Suprapubic skin (tissue), 4 donors: ENCODE data around the gene PCNX1. TPM values are rescaled to one million over a fixed set of nuclear protein-coding genes. Genes with fewer than 3 reads are reported as not detected.

Source experiments
- DNase-seq, 2 donors: peaks; one replicate each; pipeline ENCODE4 v3.0.0-alpha.2; 2019; ENCODE audit warnings: low spot score in 2 of 2
- H3K27ac ChIP-seq: fragments of 200-600 bp; sonication (generic); one replicate; pipeline ENCODE4 v1.5.1; 2019
- H3K27me3 ChIP-seq: fragments of 200-600 bp; sonication (generic); one replicate; pipeline ENCODE4 v1.5.1; 2019
- H3K36me3 ChIP-seq: fragments of 200-600 bp; sonication (generic); one replicate; pipeline ENCODE4 v1.5.1; 2019
- H3K4me1 ChIP-seq: fragments of 200-600 bp; sonication (generic); one replicate; pipeline ENCODE4 v1.5.1; 2019
- H3K4me3 ChIP-seq: fragments of 200-600 bp; sonication (generic); one replicate; pipeline ENCODE4 v1.5.1; 2019; ENCODE audit warnings: mild to moderate bottlenecking
- H3K9me3 ChIP-seq: fragments of 200-600 bp; sonication (generic); one replicate; pipeline ENCODE4 v1.5.1; 2019
- EP300 ChIP-seq: sonication (generic); formaldehyde crosslinking; IDR thresholded peaks from one replicate; pipeline ENCODE4 v1.6.1; 2017; ENCODE audit warnings: antibody characterized with exemption
- POLR2A ChIP-seq, 2 donors: fragments of 450-650 bp; IDR thresholded peaks; one replicate each; pipeline ENCODE4 v1.6.1; 2017; ENCODE audit warnings: antibody characterized with exemption in 2 of 2, mild to moderate bottlenecking in 2 of 2, moderate library complexity in 2 of 2
- POLR2AphosphoS5 ChIP-seq, 3 donors: sonication (generic); formaldehyde crosslinking; IDR thresholded peaks; one replicate each; pipeline ENCODE4 v1.6.1; 2017; ENCODE audit warnings: antibody characterized with exemption in 3 of 3
- WGBS: methylation state at CpG from one replicate; pipeline ENCODE4 v1.1.5; 2018; 5-methylcytosine and 5-hydroxymethylcytosine counted together
- total RNA-seq, 4 donors: library from RNA; depleted of rRNA; stranded (reverse); fragments of >200 nt; gene quantifications; one replicate each; pipeline ENCODE4 v1.1.0, GENCODE V29; 2016
- TF ChIP-seq, protein P1 (sequence below), 2 donors: fragments of 200-600 bp in 1 of 2; fragments of 450-650 bp in 1 of 2; sonication (generic) in 1 of 2; IDR thresholded peaks; one replicate each; pipeline ENCODE4 v1.5.1; 2016 to 2019; ENCODE audit warnings: antibody characterized with exemption in 2 of 2, mild to moderate bottlenecking in 1 of 2, moderate library complexity in 1 of 2

PCNX1 gene
- total RNA-seq, 4 donors from 2014 or later: 22.0 to 95.4 (median 29.7) TPM

DNA sequence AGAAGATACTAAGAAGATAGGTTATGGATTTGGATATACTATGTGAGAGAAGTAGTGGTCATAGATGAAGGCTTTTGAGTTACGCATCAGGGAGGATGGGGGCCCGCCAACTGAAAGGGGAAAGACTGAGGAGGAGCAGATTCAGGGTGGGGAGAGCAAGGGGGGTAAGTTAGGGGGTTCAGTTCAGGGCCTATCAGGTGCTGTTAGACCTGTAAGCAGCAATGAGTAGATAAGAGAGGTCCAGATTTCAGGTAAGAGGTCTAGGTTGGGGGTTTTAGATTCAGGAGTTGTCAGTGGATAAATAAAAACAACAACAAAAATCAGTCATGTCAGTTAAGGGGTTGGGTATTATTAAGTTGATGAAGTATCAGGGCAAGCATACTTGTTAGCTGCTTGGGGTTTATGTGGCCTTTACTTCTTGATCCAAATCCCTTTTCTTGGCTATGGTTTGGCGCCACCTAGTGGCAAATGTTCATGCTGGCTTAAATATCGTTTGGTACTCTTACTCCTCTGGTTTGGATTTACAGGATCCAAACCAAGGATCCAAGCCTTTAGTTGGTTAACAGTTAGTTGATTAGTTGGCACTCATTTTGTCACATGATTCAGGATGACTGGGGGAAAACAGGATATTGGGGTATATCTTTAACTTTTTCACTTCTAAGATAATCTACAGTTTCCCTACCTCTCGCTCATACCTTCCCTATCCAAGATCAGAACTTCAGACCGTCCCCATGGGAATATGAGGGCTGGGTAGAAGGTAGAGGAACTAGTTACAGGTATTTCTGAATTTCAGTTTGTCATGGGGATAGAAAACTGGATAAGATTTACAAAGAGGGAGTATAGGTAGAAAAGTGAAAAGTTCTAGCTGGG, 65.1 kb downstream of the PCNX1 start:
- 58% methylated on average over 6 of the region's 6 CpGs for WGBS
- peak; percentile 88 to 89 for DNase-seq
- H3K27ac ChIP-seq: no peak overlapping the region

DNA sequence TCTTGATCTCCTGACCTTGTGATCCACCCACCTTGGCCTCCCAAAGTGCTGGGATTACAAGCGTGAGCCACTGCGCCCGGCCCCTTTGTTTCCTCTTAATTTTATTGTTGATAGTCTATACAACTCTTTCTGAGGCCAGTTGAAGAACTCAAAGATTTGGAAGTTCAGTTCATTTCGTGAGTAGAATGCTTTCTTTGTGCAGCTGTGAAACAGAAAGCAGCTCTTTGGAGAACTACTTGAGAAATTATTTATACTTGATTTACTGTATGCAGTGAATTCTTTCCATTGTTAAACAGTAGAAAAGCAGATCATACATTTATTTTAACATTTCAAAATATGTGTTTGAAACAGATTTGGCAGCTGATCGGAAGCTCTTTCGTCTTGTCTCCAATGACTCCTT, 69.3 kb downstream of the PCNX1 start:
- Histone ChIP-seq H3K27ac (no peak overlapping the region), H3K4me1 (peaks cover 3% of the 10 kb centered on the region), H3K27me3 (no peaks in the 10 kb centered on the region), H3K4me3 (no peak overlapping the region), H3K36me3 (peaks cover 22% of the 10 kb centered on the region), H3K9me3 (no peaks in the 10 kb centered on the region)
- no peak for DNase-seq
- 82% methylated on average over 6 of the region's 6 CpGs for WGBS
- no peak for TF ChIP-seq POLR2AphosphoS5 (IDR thresholded peaks at IDR 0.05)
- TF ChIP-seq POLR2A (IDR thresholded peaks at IDR 0.05): no peak
- TF ChIP-seq, protein P1, sequence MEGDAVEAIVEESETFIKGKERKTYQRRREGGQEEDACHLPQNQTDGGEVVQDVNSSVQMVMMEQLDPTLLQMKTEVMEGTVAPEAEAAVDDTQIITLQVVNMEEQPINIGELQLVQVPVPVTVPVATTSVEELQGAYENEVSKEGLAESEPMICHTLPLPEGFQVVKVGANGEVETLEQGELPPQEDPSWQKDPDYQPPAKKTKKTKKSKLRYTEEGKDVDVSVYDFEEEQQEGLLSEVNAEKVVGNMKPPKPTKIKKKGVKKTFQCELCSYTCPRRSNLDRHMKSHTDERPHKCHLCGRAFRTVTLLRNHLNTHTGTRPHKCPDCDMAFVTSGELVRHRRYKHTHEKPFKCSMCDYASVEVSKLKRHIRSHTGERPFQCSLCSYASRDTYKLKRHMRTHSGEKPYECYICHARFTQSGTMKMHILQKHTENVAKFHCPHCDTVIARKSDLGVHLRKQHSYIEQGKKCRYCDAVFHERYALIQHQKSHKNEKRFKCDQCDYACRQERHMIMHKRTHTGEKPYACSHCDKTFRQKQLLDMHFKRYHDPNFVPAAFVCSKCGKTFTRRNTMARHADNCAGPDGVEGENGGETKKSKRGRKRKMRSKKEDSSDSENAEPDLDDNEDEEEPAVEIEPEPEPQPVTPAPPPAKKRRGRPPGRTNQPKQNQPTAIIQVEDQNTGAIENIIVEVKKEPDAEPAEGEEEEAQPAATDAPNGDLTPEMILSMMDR (IDR thresholded peaks at IDR 0.05): no peak
- TF ChIP-seq EP300: no peak

More for the DNA sequence above, 65.1 kb downstream of the PCNX1 start:
- Histone ChIP-seq H3K36me3 (peaks cover 21% of the 10 kb centered on the region), H3K27me3 (no peaks in the 10 kb centered on the region), H3K4me3 (no peak overlapping the region), H3K9me3 (no peaks in the 10 kb centered on the region), H3K4me1 (peaks cover 3% of the 10 kb centered on the region)
- TF ChIP-seq POLR2AphosphoS5 (IDR thresholded peaks at IDR 0.05): no peak
- TF ChIP-seq, protein P1 (IDR thresholded peaks at IDR 0.05): peak; percentile 74 to 87

DNA sequence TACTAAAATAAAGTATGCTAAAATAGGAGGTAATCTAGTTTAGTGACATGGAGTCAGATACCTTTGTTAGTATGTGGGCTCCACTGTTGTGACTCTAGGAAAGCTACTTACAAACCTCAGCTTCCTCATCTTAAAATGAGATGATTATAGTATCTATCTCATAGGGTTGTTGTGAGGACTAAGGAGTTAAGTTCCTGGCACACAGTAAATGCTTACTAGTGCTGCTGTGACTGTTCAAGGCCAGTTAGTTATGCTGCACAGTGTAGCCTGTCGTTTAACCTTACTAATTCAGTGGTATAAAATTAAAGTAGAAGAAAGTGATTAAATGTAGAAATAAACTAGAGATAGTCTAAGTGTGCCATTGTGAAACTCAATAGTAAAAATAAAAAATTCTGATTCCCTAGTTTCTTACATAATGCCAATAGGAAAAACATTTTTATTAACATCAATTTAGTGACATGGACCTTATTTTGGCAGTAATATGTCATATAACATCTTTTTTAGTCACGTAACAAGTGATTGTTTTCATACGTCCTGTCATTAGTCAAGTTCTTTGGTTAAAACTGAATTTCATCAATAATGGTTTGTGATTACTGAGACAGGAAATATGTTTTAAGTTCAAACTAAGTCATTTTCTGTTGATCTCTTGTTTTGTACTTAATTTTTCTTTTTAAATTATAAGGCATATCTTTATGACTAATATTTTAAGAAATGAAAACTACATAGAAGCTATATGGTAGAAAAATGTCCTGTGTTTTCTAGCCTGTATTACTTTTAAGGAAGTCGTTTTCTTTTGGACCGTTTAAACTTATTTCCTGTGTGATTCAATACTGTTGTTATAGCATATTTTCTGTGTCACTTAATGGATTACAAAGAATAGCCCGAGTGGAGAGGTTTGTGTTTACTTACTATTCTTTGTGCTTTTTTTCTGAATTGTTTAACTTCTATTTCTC, 74.0 kb downstream of the PCNX1 start:
- Histone ChIP-seq H3K9me3 (no peaks in the 10 kb centered on the region), H3K4me1 (no peaks in the 10 kb centered on the region), H3K36me3 (peaks cover 22% of the 10 kb centered on the region), H3K4me3 (no peak overlapping the region), H3K27me3 (no peaks in the 10 kb centered on the region), H3K27ac (no peak overlapping the region)
- no peak for DNase-seq
- WGBS: 57% methylated on average over 6 of the region's 6 CpGs
- no peak for TF ChIP-seq EP300
- TF ChIP-seq, protein P1 (IDR thresholded peaks at IDR 0.05): no peak
- TF ChIP-seq POLR2A (IDR thresholded peaks at IDR 0.05): no peak
- TF ChIP-seq POLR2AphosphoS5 (IDR thresholded peaks at IDR 0.05): no peak

DNA sequence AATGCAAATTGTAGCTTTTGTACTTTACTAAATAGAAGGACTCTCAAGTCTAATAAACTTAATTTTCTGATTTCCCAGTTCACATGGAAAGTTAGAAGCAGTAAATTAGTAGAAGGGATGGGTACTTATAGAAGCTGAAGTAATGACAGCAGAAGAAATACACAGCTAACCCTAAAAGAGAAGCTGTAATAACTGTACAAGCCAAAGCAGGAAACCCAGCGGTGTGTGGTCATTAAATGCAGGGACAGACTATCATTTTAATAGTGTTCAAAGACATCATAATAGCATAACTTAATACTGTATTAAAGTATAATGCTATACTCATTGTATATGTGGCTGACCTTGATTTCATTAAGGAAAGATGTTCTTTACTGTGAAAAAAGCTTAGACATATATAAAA, 74.9 kb downstream of the PCNX1 start:
- 81% methylated on average over 1 of the region's 1 CpG for WGBS
- DNase-seq: no peak

More for the DNA sequence above, 74.9 kb downstream of the PCNX1 start:
- TF ChIP-seq EP300: no peak
- TF ChIP-seq POLR2AphosphoS5 (IDR thresholded peaks at IDR 0.05): no peak
- TF ChIP-seq, protein P1 (IDR thresholded peaks at IDR 0.05): no peak
- no peak for TF ChIP-seq POLR2A (IDR thresholded peaks at IDR 0.05)
- H3K27ac ChIP-seq: no peak overlapping the region
- H3K36me3 ChIP-seq: peaks cover 13% of the 10 kb centered on the region
- no peaks in the 10 kb centered on the region for H3K27me3 ChIP-seq
- H3K9me3 ChIP-seq: no peaks in the 10 kb centered on the region
- H3K4me3 ChIP-seq: no peak overlapping the region
- no peaks in the 10 kb centered on the region for H3K4me1 ChIP-seq
